ENCODE results near the gene FOXK1.
A peak's percentile ranks its signal among the peaks of the same experiment; 100 is the strongest.

Gene FOXK1

DNA sequence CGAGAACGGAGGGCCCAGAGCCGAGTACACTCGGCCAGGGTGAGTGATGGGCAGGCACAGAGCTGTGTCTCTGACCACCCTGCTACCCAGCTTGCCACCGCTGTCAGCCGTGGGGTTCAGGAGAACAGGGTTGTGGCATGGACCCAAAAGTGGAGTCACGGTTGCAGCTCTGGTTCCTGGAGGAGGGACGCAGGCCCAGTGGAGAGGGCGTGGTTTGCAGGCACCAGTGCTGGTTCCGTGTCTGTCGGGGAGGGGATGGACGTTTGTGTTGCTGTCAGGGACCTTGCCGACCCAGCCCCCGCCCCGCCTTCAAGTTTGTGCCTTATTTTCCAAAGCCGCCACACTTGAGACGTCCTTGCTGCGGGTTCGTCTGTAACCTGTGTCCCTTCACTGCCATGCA is 48.2 kb downstream of the FOXK1 start:
- H3K4me3 ChIP-seq (ENCODE audit: low read depth, low read length), result no peak overlapping the region
- no peaks in the 10 kb centered on the region for H3K27me3 ChIP-seq (ENCODE audit: control insufficient read depth, insufficient read depth, low read length)
- H3K9ac ChIP-seq (ENCODE audit: low read depth, low read length), result no peak overlapping the region
- H3K36me3 ChIP-seq (ENCODE audit: control insufficient read depth, insufficient read depth, low read length), result no peaks in the 10 kb centered on the region
- H3K4me1 ChIP-seq (ENCODE audit: control insufficient read depth, insufficient read depth, low read length), result no peaks in the 10 kb centered on the region
- H3K9me3 ChIP-seq (ENCODE audit: control insufficient read depth, insufficient read depth, low read length), result no peaks in the 10 kb centered on the region

GRCh38 chr7:4730971-4731370 is 48.9 kb downstream of the FOXK1 start:
- H3K36me3 ChIP-seq (ENCODE audit: control insufficient read depth, insufficient read depth, low read length), result no peaks in the 10 kb centered on the region
- no peak overlapping the region for H3K4me3 ChIP-seq (ENCODE audit: low read depth, low read length)
- H3K27me3 ChIP-seq (ENCODE audit: control insufficient read depth, insufficient read depth, low read length), result no peaks in the 10 kb centered on the region
- H3K9ac ChIP-seq (ENCODE audit: low read depth, low read length), result no peak overlapping the region
- H3K4me1 ChIP-seq (ENCODE audit: control insufficient read depth, insufficient read depth, low read length), result no peaks in the 10 kb centered on the region
- no peaks in the 10 kb centered on the region for H3K9me3 ChIP-seq (ENCODE audit: control insufficient read depth, insufficient read depth, low read length)

DNA sequence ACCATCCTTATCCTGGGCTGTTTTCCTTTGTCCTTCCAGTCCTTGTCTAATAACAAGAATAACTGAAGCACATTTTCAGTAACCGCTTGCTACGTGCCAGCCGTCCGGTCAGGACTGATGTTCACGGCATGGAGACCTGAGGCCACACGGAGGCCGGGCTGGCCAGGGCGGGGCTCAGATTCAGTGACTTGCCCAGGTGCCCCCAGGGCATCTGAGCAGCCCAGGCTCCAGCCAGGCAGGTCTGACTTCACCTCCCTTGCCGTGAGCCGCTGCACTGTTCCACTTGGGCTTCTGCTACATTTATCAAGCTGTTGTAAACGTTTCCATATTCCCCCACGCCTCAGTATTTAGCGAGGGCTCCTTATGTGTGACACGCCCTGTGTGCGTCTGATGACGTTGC is 49.7 kb downstream of the FOXK1 start:
- Histone ChIP-seq H3K9me3 (ENCODE audit: control insufficient read depth, insufficient read depth, low read length) (no peaks in the 10 kb centered on the region), H3K4me1 (ENCODE audit: control insufficient read depth, insufficient read depth, low read length) (no peaks in the 10 kb centered on the region), H3K4me3 (ENCODE audit: low read depth, low read length) (no peak overlapping the region), H3K27me3 (ENCODE audit: control insufficient read depth, insufficient read depth, low read length) (no peaks in the 10 kb centered on the region), H3K36me3 (ENCODE audit: control insufficient read depth, insufficient read depth, low read length) (no peaks in the 10 kb centered on the region), H3K9ac (ENCODE audit: low read depth, low read length) (no peak overlapping the region)

- H3K4me3 ChIP-seq (ENCODE audit: low read depth, low read length), result no peak overlapping the region
- H3K36me3 ChIP-seq (ENCODE audit: control insufficient read depth, insufficient read depth, low read length), result no peaks in the 10 kb centered on the region
- H3K4me1 ChIP-seq (ENCODE audit: control insufficient read depth, insufficient read depth, low read length), result peaks cover 6% of the 10 kb centered on the region
- H3K9ac ChIP-seq (ENCODE audit: low read depth, low read length), result no peak overlapping the region
- H3K27me3 ChIP-seq (ENCODE audit: control insufficient read depth, insufficient read depth, low read length), result no peaks in the 10 kb centered on the region
- no peaks in the 10 kb centered on the region for H3K9me3 ChIP-seq (ENCODE audit: control insufficient read depth, insufficient read depth, low read length)
Measured at GRCh38 chr7:4733936-4734528, 51.9 kb downstream of the FOXK1 start.

- no peak overlapping the region for H3K9ac ChIP-seq (ENCODE audit: low read depth, low read length)
Measured at GRCh38 chr7:4734587-4735345, 52.7 kb downstream of the FOXK1 start.

GRCh38 chr7:4737300-4737699 is 55.2 kb downstream of the FOXK1 start:
- no peak overlapping the region for H3K9ac ChIP-seq (ENCODE audit: low read depth, low read length)
- H3K4me1 ChIP-seq (ENCODE audit: control insufficient read depth, insufficient read depth, low read length), result peaks cover 6% of the 10 kb centered on the region
- H3K4me3 ChIP-seq (ENCODE audit: low read depth, low read length), result no peak overlapping the region
- H3K36me3 ChIP-seq (ENCODE audit: control insufficient read depth, insufficient read depth, low read length), result peaks cover 6% of the 10 kb centered on the region
- peaks cover under 1% of the 10 kb centered on the region for H3K27me3 ChIP-seq (ENCODE audit: control insufficient read depth, insufficient read depth, low read length)
- no peaks in the 10 kb centered on the region for H3K9me3 ChIP-seq (ENCODE audit: control insufficient read depth, insufficient read depth, low read length)

More at GRCh38 chr7:4734587-4735345, 52.7 kb downstream of the FOXK1 start:
- Histone ChIP-seq H3K36me3 (ENCODE audit: control insufficient read depth, insufficient read depth, low read length) (no peaks in the 10 kb centered on the region), H3K4me3 (ENCODE audit: low read depth, low read length) (no peak overlapping the region), H3K4me1 (ENCODE audit: control insufficient read depth, insufficient read depth, low read length) (peaks cover 6% of the 10 kb centered on the region), H3K27me3 (ENCODE audit: control insufficient read depth, insufficient read depth, low read length) (no peaks in the 10 kb centered on the region), H3K9me3 (ENCODE audit: control insufficient read depth, insufficient read depth, low read length) (no peaks in the 10 kb centered on the region)

- H3K36me3 ChIP-seq (ENCODE audit: control insufficient read depth, insufficient read depth, low read length), result peaks cover 8% of the 10 kb centered on the region
- peaks cover 6% of the 10 kb centered on the region for H3K4me1 ChIP-seq (ENCODE audit: control insufficient read depth, insufficient read depth, low read length)
- peak overlapping the region; percentile 26 for H3K9ac ChIP-seq (ENCODE audit: low read depth, low read length)
- no peaks in the 10 kb centered on the region for H3K9me3 ChIP-seq (ENCODE audit: control insufficient read depth, insufficient read depth, low read length)
- H3K4me3 ChIP-seq (ENCODE audit: low read depth, low read length), result no peak overlapping the region
- peaks cover 16% of the 10 kb centered on the region for H3K27me3 ChIP-seq (ENCODE audit: control insufficient read depth, insufficient read depth, low read length)
Measured at GRCh38 chr7:4738711-4739527, 56.8 kb downstream of the FOXK1 start.

DNA sequence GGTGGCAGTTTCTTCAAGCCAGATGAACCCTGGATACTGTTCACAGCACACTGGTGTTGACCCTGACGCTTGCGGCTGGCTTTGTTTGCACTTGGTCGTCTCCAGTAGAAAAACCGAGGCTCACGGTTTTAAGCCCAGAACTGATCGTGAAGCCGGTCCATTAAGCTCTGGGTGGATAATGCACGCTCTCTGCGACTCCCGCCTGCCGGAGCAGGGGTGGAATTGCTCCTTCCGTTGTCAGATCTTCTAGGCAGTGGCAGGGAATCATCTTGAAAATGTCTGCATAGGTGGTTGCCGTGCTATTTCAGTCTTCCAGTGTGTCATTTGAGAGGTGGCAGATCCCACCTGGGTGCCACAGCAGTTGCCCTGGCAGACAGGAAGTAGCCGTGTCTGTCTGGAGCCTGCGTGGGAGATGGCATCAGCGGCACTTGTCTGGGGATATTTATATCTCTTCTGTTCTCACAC is 57.5 kb downstream of the FOXK1 start:
- H3K4me1 ChIP-seq (ENCODE audit: control insufficient read depth, insufficient read depth, low read length), result peaks cover 6% of the 10 kb centered on the region
- H3K9ac ChIP-seq (ENCODE audit: low read depth, low read length), result no peak overlapping the region
- no peaks in the 10 kb centered on the region for H3K9me3 ChIP-seq (ENCODE audit: control insufficient read depth, insufficient read depth, low read length)
- peaks cover 20% of the 10 kb centered on the region for H3K27me3 ChIP-seq (ENCODE audit: control insufficient read depth, insufficient read depth, low read length)
- peaks cover 8% of the 10 kb centered on the region for H3K36me3 ChIP-seq (ENCODE audit: control insufficient read depth, insufficient read depth, low read length)
- H3K4me3 ChIP-seq (ENCODE audit: low read depth, low read length), result no peak overlapping the region

- no peak overlapping the region for H3K4me3 ChIP-seq (ENCODE audit: low read depth, low read length)
- H3K9ac ChIP-seq (ENCODE audit: low read depth, low read length), result no peak overlapping the region
- peaks cover 20% of the 10 kb centered on the region for H3K27me3 ChIP-seq (ENCODE audit: control insufficient read depth, insufficient read depth, low read length)
- no peaks in the 10 kb centered on the region for H3K9me3 ChIP-seq (ENCODE audit: control insufficient read depth, insufficient read depth, low read length)
- H3K36me3 ChIP-seq (ENCODE audit: control insufficient read depth, insufficient read depth, low read length), result peaks cover 8% of the 10 kb centered on the region
- H3K4me1 ChIP-seq (ENCODE audit: control insufficient read depth, insufficient read depth, low read length), result peaks cover 6% of the 10 kb centered on the region
Measured at GRCh38 chr7:4740796-4741195, 58.7 kb downstream of the FOXK1 start.

DNA sequence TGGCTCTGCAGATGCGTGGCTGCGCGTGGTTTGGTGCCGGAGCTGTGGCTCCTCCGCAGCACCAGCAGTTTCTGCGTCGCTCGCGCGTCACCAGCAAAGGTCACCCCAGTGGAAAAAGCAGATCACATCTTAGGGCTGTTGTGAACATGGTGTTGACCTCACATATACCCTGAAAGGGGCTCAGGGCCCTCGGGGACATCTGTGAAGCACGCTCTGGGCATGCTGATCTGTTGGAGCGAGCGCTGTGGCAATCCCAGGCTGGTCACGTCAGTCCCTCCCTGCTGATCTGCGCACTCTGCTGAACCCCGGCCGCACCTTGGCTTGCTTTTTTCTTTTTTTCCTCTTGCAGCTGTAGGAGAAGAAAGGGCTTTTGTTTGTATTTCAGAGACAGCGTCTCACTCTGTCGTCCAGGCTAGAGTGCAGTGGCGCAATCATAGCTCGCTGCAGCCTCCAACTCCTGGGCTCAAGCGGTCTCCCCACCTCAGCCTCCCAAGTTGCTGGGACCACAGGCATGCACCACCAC is 60.0 kb downstream of the FOXK1 start:
- Histone ChIP-seq H3K9me3 (ENCODE audit: control insufficient read depth, insufficient read depth, low read length) (no peaks in the 10 kb centered on the region), H3K4me1 (ENCODE audit: control insufficient read depth, insufficient read depth, low read length) (peaks cover 6% of the 10 kb centered on the region), H3K9ac (ENCODE audit: low read depth, low read length) (no peak overlapping the region), H3K27me3 (ENCODE audit: control insufficient read depth, insufficient read depth, low read length) (peaks cover 20% of the 10 kb centered on the region), H3K4me3 (ENCODE audit: low read depth, low read length) (no peak overlapping the region), H3K36me3 (ENCODE audit: control insufficient read depth, insufficient read depth, low read length) (peaks cover 8% of the 10 kb centered on the region)

DNA sequence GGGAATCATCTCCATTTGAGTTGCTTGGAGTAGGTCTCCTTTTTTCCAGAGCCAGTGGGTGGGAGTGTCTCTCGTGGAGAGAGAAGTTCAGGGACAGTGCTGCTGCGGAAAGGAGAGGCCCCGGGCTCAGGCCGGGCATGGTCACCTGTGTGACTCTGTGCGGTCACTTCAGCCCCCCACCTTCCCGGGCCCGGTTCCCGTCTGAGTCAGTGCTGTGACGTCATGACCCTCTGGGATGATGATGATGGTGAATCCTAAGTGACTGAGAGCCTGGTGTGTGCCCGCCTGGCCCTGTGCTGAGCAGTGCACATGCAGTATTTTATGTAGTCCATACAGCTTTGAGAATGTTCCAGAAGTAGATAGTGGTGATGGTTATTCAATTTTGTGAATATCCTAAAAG is 60.8 kb downstream of the FOXK1 start:
- Histone ChIP-seq H3K36me3 (ENCODE audit: control insufficient read depth, insufficient read depth, low read length) (peaks cover 8% of the 10 kb centered on the region), H3K4me1 (ENCODE audit: control insufficient read depth, insufficient read depth, low read length) (peaks cover 6% of the 10 kb centered on the region), H3K27me3 (ENCODE audit: control insufficient read depth, insufficient read depth, low read length) (peaks cover 20% of the 10 kb centered on the region), H3K9ac (ENCODE audit: low read depth, low read length) (no peak overlapping the region), H3K4me3 (ENCODE audit: low read depth, low read length) (no peak overlapping the region), H3K9me3 (ENCODE audit: control insufficient read depth, insufficient read depth, low read length) (no peaks in the 10 kb centered on the region)

Data from iPS-15b (cell line).